ENCODE results near the gene CDK18. TPM values are rescaled to one million over a fixed set of nuclear protein-coding genes. Genes with fewer than 3 reads are reported as not detected.

Gene CDK18
- total RNA-seq, 1 experiment from 2014 or later, result 38.5 TPM

DNA sequence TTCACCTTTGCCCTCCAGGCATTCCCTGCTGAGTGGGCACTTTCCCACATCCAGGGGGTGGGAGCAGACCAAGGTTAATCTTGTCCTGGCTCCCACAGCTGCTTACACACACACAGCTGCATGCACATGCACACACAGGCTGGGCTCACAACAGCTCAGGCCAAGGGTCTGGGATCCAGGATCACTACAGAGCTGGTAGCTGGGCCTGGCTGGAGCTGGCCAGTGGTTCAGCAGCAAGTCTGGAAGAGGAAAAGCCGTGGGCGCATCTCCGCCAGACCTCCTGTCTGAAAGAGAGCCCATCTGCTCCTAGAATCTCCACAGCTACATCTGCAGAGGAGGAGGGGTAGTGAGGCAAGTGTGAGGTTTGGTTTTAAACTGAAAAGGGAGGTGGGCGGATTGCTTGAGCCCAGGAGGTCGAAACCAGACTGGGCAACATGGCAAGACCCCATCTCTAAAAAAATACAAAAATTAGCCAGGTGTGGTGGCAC, 3.8 kb downstream of the CDK18 start:
- H2BK120ac ChIP-seq (ENCODE audit: low read depth, low read length, poor library complexity, severe bottlenecking), result no peak overlapping the region
- H3K9me3 ChIP-seq (ENCODE audit: control insufficient read depth, low read depth, low read length), result no peaks in the 10 kb centered on the region
- H3K14ac ChIP-seq (ENCODE audit: insufficient read depth, low read length), result no peak overlapping the region
- H3K56ac ChIP-seq (ENCODE audit: insufficient read length, low read depth, low read length), result no peak overlapping the region
- DNase-seq, result no peak
- H4K91ac ChIP-seq (ENCODE audit: insufficient read length, low read depth, low read length), result no peak overlapping the region
- peaks cover 5% of the 10 kb centered on the region; the same call in 1 of the 2 replicates for H3K79me2 ChIP-seq (ENCODE audit: insufficient read depth, low read length)
- H2BK12ac ChIP-seq (ENCODE audit: insufficient read length, low read depth, low read length), result no peak overlapping the region
- no peak overlapping the region for H2AK5ac ChIP-seq (ENCODE audit: insufficient read length, low read length)
- H3K23ac ChIP-seq (ENCODE audit: insufficient read length, low read depth, low read length), result no peak overlapping the region
- Mint-ChIP-seq H3K27me3 (ENCODE audit: low read depth) (peaks cover 3% of the 10 kb centered on the region), H3K4me1 (peaks cover 44 to 54% of the 10 kb centered on the region in 2 experiments), H3K4me3 (peak overlapping the region in 1 of 2 experiments; percentile 40; a peak in 1 of 5 replicates), H3K9me3 (no peaks in the 10 kb centered on the region), H3K27ac (0 out of 7 replicates have a peak overlapping the region, but pooled peaks of 1 of the 3 experiments have one; percentile 40), H3K36me3 (ENCODE audit: insufficient read depth in 1 of 3, low read depth in 3 of 3) (peaks cover 5 to 18% (median 8%) of the 10 kb centered on the region in 3 experiments; a peak in 6 of 7 replicates)
- no peaks in the 10 kb centered on the region for H3K27me3 ChIP-seq (ENCODE audit: insufficient read depth, low read length)
- H3K4ac ChIP-seq (ENCODE audit: low read depth, low read length), result no peak overlapping the region
- H2BK5ac ChIP-seq (ENCODE audit: insufficient read length, low read length), result no peak overlapping the region
- no peak overlapping the region for H2BK20ac ChIP-seq (ENCODE audit: low read depth, low read length, poor library complexity, severe bottlenecking)
- no peaks in the 10 kb centered on the region for H4K20me1 ChIP-seq (ENCODE audit: control insufficient read depth, insufficient read depth, insufficient read length)
- no peaks in the 10 kb centered on the region for H3K79me1 ChIP-seq (ENCODE audit: insufficient read depth, low read depth, low read length, poor library complexity, severe bottlenecking)
- H4K8ac ChIP-seq (replicated peaks; ENCODE audit: insufficient read length, low read depth, low read length), result no peak overlapping the region
- no peak overlapping the region for H3K18ac ChIP-seq (ENCODE audit: insufficient read length, low read depth, low read length)
- WGBS (ENCODE audit: extremely low coverage, insufficient read length, low lambda C conversion rate), result no CpG with 5 or more reads among the region's 5 CpGs
- no peak overlapping the region for H3T11ph ChIP-seq (ENCODE audit: low read length)
- no peak overlapping the region for H3K4me2 ChIP-seq (ENCODE audit: insufficient read depth, insufficient read length, low read length)
- no peak overlapping the region for H4K5ac ChIP-seq (ENCODE audit: insufficient read length, low read depth, low read length)
- H2AFZ ChIP-seq (ENCODE audit: low read length), result no peak overlapping the region
- peaks cover 7% of the 10 kb centered on the region; the same call in 1 of the 2 replicates for H3K4me1 ChIP-seq (ENCODE audit: insufficient read depth, low read length)
- H3K27ac ChIP-seq (ENCODE audit: insufficient read length, low read depth, low read length), result no peak overlapping the region
- H3K9ac ChIP-seq (ENCODE audit: extremely low read depth, insufficient read length, low read length), result no peak overlapping the region
- peaks cover 9% of the 10 kb centered on the region for H3K23me2 ChIP-seq (ENCODE audit: insufficient read length, low read depth, low read length, poor library complexity, severe bottlenecking)
- TF ChIP-seq, protein P1, sequence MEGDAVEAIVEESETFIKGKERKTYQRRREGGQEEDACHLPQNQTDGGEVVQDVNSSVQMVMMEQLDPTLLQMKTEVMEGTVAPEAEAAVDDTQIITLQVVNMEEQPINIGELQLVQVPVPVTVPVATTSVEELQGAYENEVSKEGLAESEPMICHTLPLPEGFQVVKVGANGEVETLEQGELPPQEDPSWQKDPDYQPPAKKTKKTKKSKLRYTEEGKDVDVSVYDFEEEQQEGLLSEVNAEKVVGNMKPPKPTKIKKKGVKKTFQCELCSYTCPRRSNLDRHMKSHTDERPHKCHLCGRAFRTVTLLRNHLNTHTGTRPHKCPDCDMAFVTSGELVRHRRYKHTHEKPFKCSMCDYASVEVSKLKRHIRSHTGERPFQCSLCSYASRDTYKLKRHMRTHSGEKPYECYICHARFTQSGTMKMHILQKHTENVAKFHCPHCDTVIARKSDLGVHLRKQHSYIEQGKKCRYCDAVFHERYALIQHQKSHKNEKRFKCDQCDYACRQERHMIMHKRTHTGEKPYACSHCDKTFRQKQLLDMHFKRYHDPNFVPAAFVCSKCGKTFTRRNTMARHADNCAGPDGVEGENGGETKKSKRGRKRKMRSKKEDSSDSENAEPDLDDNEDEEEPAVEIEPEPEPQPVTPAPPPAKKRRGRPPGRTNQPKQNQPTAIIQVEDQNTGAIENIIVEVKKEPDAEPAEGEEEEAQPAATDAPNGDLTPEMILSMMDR (conservative IDR thresholded peaks at IDR 0.05), result no peak
- no peak overlapping the region for H2BK15ac ChIP-seq (ENCODE audit: low read depth, low read length)
